HepG2 (cell line): ENCODE measurements around the gene CHSY3. TPM values are rescaled to one million over a fixed set of nuclear protein-coding genes. Genes with fewer than 3 reads are reported as not detected.

Experiments
- KLF12 ChIP-seq: sonication (generic); formaldehyde crosslinking; IDR thresholded peaks from 2 replicates; pipeline ENCODE4 v1.4.0; 2020; ENCODE audit warnings: missing genetic modification reagents, borderline replicate concordance
- MXI1 ChIP-seq: IDR thresholded peaks from 3 replicates; pipeline ENCODE4 v1.6.1; 2012; ENCODE audit warnings: low read depth, low read length, inconsistent platforms, borderline replicate concordance
- PHF20 ChIP-seq: sonication (generic); formaldehyde crosslinking; IDR thresholded peaks from 2 replicates; pipeline ENCODE4 v1.5.0; 2020; ENCODE audit warnings: mild to moderate bottlenecking, missing genetic modification reagents
- ZNF225 ChIP-seq: sonication (generic); formaldehyde crosslinking; IDR thresholded peaks from 2 replicates; pipeline ENCODE4 v1.4.0; 2020; ENCODE audit warnings: mild to moderate bottlenecking, missing genetic modification reagents
- polyA plus RNA-seq, 8 experiments: library from polyadenylated mRNA; depleted of rRNA in 3 of 8; stranded (reverse) in 7 of 8; unstranded in 1 of 8; fragments of >200 nt; fragmentation: Illumina TruSeq in 4 of 8; extraction: Trizol in 4 of 8; gene quantifications; 2 replicates each; pipeline versions ENCODE4 v1.2.1 to v1.2.3, GENCODE V29; 2011 to 2016; ENCODE audit warnings: low read depth in 4 of 8, missing spikeins in 1 of 8, mixed read lengths in 1 of 8; ENCODE audit not compliant: insufficient read depth in 1 of 8
- total RNA-seq, 5 experiments: library from RNA; depleted of rRNA; stranded (reverse); fragments of >200 nt; fragmentation: Illumina TruSeq; extraction: Trizol; gene quantifications; 2 replicates each; pipeline ENCODE4 v1.2.3, GENCODE V29; 2016; ENCODE audit warnings: low read depth in 1 of 5
- TF ChIP-seq, protein P1 (sequence below): sonication (generic); formaldehyde crosslinking; IDR thresholded peaks from 2 replicates; pipeline ENCODE4 v1.4.0; 2020; ENCODE audit warnings: missing genetic modification reagents
- TF ChIP-seq, protein P2 (sequence below): IDR thresholded peaks from 2 replicates; pipeline ENCODE4 v1.4.0; 2020; ENCODE audit warnings: mild to moderate bottlenecking, missing genetic modification reagents

The CHSY3 gene
- total and polyA plus RNA-seq, 2 of the 13 experiments (the other 11 are each of a cell fraction or from before 2014, with no cell fraction given): 0.26 to 4.1 TPM

DNA sequence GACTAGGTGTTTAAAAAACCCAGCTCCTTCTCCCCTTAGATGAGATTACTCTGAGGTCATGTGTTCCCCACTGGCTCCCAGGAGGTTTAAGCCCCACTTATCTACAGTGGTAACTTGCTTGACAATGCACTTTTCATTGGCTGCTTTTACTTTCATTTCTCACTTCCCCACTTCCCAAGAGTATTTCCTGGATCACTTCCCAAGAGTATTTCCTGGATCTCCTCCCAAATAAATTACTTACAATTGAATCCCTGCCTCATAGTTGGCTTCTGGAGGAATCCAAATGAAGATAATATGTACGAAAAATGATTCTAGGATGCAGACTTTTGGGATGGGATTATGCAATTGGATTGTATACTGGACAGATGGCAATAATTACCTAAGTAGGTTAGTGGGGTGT lies 47.1 kb upstream of the CHSY3 start (continued):
- TF ChIP-seq KLF12 (CRISPR knock-in tag) (no peak), PHF20 (CRISPR knock-in tag) (no peak), ZNF225 (CRISPR knock-in tag) (no peak), MXI1 (no peak)
- TF ChIP-seq, protein P1, sequence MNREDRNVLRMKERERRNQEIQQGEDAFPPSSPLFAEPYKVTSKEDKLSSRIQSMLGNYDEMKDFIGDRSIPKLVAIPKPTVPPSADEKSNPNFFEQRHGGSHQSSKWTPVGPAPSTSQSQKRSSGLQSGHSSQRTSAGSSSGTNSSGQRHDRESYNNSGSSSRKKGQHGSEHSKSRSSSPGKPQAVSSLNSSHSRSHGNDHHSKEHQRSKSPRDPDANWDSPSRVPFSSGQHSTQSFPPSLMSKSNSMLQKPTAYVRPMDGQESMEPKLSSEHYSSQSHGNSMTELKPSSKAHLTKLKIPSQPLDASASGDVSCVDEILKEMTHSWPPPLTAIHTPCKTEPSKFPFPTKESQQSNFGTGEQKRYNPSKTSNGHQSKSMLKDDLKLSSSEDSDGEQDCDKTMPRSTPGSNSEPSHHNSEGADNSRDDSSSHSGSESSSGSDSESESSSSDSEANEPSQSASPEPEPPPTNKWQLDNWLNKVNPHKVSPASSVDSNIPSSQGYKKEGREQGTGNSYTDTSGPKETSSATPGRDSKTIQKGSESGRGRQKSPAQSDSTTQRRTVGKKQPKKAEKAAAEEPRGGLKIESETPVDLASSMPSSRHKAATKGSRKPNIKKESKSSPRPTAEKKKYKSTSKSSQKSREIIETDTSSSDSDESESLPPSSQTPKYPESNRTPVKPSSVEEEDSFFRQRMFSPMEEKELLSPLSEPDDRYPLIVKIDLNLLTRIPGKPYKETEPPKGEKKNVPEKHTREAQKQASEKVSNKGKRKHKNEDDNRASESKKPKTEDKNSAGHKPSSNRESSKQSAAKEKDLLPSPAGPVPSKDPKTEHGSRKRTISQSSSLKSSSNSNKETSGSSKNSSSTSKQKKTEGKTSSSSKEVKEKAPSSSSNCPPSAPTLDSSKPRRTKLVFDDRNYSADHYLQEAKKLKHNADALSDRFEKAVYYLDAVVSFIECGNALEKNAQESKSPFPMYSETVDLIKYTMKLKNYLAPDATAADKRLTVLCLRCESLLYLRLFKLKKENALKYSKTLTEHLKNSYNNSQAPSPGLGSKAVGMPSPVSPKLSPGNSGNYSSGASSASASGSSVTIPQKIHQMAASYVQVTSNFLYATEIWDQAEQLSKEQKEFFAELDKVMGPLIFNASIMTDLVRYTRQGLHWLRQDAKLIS: no peak
- TF ChIP-seq, protein P2, sequence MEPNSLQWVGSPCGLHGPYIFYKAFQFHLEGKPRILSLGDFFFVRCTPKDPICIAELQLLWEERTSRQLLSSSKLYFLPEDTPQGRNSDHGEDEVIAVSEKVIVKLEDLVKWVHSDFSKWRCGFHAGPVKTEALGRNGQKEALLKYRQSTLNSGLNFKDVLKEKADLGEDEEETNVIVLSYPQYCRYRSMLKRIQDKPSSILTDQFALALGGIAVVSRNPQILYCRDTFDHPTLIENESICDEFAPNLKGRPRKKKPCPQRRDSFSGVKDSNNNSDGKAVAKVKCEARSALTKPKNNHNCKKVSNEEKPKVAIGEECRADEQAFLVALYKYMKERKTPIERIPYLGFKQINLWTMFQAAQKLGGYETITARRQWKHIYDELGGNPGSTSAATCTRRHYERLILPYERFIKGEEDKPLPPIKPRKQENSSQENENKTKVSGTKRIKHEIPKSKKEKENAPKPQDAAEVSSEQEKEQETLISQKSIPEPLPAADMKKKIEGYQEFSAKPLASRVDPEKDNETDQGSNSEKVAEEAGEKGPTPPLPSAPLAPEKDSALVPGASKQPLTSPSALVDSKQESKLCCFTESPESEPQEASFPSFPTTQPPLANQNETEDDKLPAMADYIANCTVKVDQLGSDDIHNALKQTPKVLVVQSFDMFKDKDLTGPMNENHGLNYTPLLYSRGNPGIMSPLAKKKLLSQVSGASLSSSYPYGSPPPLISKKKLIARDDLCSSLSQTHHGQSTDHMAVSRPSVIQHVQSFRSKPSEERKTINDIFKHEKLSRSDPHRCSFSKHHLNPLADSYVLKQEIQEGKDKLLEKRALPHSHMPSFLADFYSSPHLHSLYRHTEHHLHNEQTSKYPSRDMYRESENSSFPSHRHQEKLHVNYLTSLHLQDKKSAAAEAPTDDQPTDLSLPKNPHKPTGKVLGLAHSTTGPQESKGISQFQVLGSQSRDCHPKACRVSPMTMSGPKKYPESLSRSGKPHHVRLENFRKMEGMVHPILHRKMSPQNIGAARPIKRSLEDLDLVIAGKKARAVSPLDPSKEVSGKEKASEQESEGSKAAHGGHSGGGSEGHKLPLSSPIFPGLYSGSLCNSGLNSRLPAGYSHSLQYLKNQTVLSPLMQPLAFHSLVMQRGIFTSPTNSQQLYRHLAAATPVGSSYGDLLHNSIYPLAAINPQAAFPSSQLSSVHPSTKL: no peak
